Measurements from ENCODE around the gene PXDN.
A peak's percentile ranks its signal among the peaks of the same experiment; 100 is the strongest.

Gene PXDN

DNA sequence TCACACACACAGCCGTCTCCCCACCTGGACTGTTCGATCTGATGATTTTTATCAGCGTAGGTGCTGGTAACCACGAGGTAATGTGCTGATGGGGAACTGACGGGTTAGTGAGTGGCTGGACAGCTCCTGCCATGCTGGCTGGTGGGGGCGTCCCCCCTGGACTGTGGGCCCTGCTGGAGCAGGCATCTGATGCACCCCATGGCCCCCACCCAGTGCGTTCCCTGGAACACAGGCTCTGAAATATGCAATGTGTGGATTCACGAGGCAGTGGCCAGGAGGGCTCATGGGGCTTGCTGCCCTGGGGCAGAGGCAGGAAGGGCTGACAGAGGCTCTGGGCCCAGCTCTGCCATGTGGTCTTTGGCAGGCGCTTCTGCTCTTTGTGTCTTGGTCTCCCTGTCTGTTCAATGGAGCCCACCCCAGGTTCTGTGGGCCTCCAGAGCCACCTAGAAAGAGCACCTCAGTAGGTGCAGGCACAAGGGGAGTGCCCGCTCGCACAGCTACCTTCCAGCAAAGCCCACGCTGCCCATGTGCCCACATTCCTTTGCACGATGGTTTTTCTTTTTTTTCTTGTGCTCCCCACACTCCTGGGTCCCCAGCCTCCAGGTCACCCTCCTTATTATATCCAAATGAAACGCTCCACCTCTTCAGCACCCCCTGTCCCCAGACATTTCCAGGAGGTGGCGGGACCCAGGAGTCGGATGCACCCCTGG, 10.3 kb upstream of the PXDN start:
- no peak for DNase-seq (ENCODE audit: low spot score)

DNA sequence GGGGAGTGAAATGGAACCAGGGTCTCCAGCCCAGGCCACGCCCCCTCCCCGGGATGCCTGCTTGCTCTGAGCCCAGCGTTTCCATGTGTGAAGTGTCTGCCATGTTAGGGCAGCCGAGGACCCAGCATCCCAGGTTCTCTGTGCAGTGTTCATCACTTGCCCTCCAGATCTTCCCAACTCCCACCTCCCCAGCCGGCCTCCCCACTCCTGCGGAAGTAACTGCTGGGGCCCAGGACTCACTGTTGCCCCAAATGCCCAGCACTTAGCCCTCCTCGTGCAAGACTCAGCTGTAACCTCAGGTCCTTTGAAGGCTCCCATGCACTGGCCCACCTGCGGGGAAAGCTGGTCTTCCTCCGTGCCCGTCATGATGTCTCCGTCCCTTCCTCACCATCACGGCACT, 9.7 kb upstream of the PXDN start:
- DNase-seq (ENCODE audit: low spot score) = no peak

DNA sequence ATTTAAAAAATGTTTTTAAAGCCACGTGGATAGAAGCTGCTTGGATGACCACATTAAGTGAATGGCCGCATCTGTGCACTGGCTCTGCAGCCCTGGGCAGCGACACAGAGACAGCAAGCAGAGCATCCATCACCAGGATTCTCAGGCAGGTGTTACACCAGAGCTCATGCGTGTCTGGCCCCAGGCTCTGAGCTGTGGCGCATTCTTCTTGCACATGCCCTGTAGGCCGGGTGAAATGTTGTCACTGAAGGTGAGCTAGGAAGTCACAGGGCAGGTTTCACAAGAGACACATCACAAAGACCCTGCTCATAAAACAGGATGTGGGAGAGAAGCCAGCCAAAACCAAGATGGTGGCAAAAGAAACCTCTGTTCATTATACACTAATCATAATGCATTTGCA, 8.4 kb upstream of the PXDN start:
- DNase-seq (ENCODE audit: low spot score) = no peak

DNA sequence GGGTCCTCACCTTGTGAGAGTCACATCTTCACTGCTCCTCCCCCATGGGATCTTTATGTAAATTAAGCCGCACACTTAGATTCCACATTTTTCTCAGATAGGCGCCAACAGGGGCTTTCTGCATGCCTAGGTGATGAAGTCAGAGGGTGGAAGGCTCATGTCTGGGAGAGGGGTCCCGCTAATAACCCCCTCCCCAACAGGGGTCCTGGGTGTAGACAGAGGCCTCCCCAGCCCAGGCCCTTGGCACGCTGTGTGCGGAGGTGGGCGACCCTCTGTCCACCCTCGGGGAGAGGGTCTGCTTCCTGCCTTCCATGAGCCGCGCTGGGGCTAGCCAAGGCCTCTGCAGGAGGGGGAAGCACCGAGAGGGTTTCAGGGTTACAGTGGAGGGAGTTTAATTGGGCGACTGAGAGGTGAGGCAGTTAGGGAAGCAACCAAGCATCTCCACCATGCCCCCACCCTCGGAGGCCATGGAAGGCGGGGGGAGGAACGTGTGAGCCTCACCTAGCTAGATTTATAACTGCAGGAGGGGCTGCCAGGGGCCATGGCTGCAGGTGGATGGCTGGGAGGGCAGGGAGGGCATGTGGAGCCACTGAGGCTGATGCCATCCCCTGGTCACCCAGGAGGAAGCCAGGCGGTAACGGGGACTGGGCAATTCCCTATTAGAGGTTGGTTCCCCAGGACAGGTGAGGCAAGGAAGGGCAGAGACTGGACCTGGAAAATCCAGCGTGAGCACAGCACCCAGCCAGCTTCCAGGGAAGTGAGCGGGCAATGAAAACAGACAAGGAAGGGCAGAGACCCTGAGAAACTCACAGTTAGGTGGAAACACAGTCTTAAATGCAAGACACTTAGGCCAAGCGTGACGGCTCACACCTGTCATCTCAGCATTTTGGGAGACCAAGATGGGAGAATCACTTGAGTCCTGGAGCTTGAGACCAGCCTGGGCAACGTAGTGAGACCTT, 7.7 kb upstream of the PXDN start:
- DNase-seq (ENCODE audit: low spot score) = no peak

DNA sequence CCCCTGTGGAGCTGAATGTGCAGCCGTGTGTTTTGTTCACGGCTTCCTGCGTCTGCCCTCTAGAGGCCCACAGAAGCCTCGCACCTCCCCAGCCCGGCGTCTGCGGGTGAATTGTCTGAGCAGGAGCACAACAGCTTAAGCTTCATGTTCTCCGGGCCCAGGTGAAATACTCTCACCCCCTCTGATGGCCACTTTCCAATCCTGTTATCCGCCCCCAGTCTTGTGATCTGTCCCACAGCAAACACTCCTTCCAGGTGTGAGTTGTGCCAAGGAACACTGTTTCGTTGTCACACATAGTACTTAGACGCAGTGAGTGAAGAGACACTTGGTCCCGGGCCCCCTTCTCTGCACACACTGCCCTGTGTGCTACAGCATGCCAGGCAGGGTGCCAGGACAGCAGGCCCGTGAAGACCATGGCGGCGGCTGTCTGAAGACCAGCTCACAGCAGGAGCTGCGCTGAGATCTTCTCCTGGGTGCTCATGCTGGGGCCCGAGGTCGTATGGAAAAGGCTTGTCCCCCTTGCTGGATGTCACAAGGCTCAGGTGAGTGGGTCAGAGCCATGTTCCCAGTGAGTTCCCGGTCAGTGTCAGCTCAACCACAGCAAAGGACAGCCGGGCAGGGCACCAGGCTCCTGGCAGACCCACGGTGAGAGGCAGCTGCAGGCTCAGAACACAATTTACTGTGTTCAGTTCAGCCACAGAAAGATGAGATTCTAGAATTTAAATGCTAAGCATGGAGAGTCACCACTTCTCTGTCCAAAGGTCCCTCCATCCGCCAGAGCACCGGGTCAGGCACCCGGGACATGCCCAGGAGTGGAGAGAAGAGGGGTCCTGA, 6.8 kb upstream of the PXDN start:
- DNase-seq (ENCODE audit: low spot score) = peak; percentile 55

DNA sequence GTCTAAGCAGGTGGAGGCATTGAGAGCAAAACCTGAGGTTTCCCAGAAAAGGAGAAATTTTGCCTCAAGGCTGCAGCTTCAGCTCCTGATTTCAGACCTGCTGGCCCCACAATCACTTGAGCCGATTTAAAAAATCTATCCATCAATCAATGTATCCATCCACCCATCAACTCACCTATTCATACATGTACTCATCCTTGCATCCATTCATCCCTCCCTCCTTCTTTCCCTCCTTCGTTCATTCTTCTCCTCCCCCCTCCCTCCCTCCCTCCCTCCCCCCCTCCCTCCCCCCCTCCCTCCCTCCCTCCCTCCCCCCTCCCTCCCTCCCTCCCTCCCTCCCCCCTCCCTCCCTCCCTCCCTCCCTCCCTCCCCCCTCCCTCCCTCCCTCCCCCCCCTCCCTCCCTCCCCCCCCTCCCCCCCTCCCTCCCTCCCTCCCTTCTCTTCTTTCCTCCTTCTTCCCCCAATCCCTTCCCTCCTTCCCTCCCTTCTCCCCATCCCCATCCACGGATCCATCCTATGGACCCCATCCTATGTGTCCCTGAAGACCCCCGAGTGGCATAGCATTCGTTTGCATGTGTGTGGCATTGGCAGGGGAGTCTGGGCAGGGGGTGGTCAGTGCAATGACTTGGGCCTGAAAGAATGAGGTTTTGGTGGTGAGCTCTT, 6.1 kb upstream of the PXDN start:
- no peak for DNase-seq (ENCODE audit: low spot score)

DNA sequence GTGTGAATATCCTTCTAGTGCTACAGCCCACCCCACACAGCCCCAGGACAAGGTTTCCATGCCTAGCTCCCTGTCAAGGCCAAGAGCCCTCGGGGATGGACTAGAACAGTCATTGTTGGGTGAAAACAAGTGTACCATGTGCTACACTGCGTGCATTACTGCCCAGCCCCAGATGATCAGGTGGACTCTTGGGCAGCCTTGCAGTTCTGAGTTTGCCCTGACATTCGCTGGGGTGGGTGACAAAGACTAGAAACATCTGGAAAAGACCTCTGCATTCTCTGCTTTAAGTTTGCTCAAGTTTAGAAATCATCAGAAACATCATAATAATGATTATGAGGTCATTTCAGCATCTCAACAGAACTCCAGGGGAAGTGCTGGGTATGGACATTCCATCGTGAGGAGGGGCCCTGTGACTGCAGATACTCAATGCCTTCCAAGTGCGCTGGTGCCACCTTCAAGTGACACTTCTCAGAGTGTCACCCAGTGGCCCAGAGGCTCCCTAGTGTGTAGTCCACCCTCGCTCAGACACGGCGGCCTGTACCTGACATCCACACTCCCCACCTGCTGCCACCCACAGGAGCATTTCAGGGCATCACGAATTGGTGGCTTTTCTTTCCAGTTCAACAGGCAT, 5.3 kb upstream of the PXDN start:
- no peak for DNase-seq (ENCODE audit: low spot score)

DNA sequence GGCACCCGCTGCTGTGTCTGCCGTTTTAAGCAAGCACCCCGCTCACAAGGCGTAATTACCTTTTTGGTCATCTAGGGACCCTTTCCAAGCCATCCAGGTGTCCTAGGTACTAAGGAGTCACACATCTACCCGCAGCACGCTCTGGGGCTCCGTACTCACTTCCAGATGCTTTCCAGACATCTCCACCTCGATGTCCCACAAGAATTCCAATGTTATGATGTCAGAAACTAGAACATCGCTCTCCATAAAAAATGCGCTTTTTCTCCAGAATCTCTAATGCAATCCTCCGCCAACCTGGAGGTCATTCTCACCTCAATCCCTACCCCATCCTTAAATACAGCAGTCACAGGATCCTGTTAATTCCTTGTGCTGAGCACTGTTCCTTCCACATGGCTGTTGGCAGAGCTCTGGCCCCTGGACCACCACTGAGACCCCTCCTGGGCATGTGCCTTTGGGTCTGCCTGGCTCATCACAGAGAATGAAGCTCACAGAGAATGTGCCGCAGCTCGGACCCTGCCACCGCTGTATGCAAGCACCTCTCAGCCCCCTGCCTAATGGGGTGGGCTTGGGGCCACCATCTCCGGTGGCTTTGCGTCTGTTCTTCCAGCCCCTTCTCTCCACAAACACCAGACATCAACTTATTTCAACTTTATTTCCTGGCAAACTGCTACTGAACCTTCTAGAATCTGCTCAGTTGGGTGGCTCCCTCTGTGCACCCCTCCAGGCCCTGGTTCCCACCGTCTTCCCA, 4.6 kb upstream of the PXDN start:
- DNase-seq (ENCODE audit: low spot score) = no peak

DNA sequence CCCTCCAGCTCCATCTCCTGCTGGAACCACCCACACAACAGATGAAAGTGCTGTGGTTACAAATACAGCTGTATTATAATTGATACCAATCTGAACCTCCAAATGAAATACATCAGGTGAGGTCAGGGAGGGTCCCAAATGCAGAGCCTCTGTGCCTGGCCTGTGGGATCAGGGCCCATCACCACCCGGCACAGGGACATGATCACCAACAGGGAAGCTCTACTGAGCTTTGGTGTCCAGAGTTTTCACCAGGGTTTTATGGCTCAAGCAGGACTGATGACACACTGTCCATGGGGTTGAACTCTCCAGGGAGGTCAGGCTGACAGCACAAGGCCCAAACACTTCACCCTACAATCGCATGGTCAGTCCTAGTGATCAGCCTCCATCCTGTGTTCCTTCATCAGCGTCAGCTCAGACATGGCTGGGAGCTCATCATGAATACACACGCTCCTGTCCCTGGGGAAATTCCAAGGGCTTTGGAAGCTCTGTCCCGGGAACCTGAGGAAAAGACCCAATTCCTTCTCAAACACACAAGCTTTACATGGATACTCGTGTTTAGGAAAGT, 3.9 kb upstream of the PXDN start:
- no peak for DNase-seq (ENCODE audit: low spot score)

DNA sequence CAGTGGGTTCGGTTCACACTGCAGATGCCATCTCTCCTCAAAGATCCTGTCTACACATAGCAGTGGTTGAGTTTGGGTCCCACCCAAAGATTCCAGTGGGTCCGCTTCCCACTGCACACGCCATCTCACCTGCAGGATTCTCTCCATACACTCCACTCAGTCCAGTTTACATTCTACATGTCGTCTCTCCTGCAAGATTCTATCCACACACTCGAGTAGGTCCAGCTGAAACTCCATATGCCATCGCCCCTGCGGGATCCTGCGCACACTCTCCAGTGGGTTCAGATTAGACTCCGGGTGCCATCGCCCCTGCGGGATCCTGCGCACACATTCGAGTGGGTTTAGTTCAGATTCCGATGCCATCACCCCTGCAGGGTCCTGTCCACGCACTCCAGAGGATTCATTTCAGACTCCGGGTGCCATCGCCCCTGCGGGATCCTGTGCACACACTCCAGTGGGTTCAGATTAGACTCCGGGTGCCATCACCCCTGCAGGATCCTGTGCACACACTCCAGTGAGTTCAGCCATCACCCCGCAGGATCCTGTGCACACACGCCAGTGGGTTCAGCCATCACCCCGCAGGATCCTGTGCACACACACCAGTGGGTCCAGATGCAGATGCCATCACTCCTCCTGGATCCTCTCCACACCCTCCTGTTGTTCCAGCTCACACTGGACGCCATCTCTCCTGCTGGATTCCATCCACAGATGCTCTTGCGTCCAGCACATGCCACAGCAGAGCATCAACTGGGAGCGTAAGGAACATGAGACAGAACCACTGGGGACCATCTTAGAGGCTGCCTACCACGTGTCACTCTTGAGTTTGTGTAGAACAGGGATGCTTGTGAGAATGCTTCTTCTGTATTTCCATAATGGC, 3.0 kb upstream of the PXDN start:
- no peak for DNase-seq (ENCODE audit: low spot score)

DNA sequence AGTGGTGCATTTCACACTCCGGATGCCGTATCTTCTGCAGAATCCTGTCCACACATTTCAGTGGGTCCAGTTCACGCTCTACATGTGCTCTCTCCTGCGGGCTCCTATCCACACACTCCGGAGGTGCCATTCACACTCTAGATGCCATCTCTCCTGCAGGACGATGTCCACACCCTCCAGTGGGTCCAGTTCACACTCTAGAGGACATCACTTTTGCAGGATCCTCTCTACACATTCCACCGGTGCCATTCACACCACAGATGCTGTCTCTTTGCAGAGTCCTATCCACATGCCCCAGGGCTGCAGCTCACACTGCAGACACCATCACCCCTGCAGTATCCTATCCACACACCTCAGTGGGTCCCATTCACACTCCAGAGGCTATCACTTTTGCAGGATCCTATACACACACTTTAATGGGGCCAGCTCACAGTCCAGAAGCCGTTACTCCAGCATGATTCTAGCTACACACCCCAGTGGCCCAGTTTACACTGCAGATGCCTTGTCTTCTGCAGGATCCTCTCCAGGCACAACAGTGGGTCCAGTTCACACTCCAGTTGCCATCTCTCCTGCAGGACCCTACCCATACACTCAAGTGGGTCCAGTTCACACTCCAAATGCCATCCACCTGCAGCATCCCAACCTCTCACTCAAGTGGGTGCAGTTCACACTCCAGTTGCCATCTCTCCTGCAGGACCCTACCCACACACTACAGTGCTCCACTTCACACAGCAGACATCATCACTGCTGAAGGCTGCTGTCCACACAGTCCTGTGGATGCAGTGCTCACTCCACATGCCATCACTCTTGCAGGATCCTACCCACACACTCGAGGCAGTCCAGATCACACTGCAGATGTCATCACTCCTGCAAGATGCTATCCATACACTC, 2.1 kb upstream of the PXDN start:
- DNase-seq (ENCODE audit: low spot score) = no peak

DNA sequence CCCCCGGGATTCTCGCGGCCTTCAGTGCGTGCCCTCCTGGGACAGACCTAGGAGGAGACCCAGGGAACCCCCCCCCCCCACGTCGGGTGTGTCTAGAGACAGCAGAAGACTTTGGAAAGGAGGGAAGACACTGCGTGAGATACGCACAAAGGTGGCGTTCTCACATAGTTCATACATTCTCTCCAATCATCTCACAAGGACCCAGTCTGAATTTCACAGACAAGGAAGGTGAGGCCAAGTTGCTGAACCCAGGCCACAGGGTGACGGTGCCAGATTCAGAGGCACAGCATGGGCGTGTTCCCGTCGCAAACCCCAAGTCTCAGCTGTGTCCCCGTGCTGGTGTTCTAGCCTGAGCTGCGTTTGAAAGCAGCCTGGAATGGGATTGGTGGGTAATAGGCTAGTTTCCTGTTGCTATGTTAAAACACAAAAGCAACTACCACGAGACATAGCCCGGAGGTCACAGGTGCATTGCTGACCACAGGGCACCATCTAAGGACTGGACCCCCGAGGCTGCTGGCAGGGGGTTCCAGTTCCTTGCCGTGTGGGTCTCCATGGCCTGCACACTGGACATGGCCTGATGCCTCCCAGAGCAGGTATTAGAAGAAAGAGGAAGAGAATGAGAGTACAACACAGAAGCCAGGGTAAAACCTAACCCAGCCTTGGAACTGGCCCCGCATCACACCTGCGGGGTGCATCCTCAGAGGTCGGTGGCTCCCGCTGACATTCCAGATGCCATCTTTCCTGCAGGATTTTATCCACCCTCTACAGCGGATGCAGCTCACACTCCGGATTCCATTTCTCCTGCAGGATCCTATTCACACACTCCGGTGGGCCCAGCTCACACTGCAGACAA, 1.1 kb upstream of the PXDN start:
- no peak for DNase-seq (ENCODE audit: low spot score)

DNA sequence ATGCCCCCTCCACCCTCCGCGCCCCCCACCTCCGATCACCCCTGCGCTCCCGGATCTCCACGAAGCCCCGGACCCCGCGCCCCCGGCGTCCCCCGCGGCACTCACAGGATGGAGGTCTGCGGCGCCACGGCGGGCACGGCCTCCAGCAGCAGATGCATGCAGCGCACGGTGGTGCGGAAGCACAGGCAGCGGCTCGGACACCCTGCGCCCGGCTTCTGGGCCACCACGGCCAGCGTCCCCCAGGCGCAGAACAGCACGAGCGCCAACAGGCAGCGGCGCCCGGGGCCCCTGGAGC, 217 bp downstream of the PXDN start:
- DNase-seq (ENCODE audit: low spot score) = no peak

DNA sequence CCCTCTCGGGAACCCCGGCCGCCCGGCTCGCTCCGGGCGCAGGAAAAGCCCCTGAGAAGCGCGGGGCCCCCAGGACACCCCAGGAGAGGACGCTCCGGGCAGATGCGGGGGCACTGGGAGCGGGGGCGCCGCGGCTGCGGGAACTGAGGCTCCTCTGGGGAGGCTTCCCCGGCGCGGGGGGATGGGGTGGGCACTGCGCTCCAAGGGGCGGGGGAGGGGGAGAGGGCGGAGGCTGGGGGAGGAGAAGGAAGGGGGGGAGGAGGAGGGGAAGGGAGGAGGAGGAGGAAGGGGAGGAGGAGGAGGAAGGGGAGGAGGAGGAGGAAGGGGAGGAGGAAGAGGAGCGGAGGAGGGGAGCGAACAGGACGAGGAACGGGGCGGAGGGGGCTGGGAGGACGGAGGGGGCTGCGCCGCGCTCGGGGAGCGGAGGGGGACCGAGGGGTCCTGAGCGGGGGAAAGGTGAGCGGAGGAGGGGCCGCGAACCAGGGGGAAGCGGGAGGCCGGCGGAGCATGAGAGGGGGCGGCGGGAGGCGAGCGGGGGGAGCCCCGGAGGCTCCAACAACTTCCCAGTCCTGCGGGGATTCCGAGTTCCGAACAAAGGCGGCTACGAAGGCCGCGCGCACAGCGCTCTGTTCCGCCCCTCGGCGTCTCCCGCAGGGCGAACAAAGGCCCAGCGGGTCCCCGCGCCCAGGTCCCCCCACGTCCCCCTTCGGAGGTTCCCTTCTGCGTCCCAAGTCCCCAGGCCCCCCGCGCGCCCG, 742 bp downstream of the PXDN start:
- no peak for DNase-seq (ENCODE audit: low spot score)

DNA sequence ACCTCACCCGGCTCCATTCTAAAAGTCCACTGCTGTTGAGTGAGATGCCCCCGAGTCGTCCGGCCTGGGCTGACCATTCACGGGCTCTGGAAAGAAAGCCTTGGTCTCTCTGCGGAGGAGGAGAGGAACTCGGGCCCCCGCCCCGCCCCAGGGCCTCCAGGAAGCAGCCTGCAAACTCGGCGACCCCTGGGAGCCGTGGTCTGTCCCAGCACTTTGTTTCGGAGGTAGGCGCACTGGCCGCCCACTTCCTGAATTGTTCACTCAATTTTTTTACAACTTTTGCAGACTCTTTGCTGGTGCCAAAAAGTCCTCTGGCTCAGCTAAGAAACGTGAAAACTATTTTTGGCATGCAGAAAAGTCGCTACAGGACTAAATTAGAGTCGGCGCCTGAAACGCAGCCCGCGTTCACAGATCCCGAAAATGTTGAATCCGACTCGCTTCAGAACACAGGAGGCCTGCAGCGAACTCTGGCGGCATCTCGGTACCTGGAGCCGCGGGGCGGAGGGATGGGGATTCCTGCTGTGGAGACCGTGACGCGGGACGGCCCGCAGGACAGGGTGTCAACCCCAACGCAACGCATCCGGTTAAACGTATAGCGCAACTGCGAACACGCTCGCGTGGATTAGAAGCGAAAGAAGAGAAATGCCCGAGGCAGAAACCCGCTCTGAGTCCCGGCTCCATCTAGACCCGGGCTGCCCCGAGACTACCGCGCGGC, 1.5 kb downstream of the PXDN start:
- no peak for DNase-seq (ENCODE audit: low spot score)

DNA sequence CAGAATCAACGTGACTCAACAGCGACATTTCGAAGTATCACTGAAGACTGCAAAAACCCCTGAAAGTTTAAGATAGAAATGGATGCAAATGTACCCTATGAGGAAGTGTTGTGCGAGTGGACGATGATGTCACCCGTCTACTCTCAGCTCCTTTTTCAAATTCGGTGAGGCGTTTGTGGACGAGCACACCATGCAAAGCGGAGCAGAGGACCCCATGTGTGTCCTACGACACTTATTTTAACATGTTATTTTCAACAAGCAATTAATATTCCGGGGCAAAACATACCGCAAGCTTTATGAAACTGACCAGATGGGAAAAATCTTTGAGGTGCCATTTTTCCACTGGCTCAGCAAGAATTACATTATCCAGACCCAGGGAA, 2.0 kb downstream of the PXDN start:
- DNase-seq (ENCODE audit: low spot score) = no peak

Measured in NAMALWA (cell line).